GM18870 (cell line): ENCODE measurements around the gene RTL5.
"Not testable (repeated sequence)": the region's sequence is repeated elsewhere in the genome, so short reads cannot be mapped to it uniquely, and the experiment has no call there.

Experiments used
- ATAC-seq: cut with Tn5 transposase; IDR thresholded peaks from one replicate; pipeline ENCODE4 v1.9.1; 2021; ENCODE audit warnings: moderate library complexity; ENCODE audit not compliant: unreplicated experiment

Gene RTL5

GRCh38 chrX:72131317-72132294 lies at the start of gene RTL5:
Gene RTL5 (minus strand): TSS chrX:72131915.
- ATAC-seq, result peak; percentile 83

DNA sequence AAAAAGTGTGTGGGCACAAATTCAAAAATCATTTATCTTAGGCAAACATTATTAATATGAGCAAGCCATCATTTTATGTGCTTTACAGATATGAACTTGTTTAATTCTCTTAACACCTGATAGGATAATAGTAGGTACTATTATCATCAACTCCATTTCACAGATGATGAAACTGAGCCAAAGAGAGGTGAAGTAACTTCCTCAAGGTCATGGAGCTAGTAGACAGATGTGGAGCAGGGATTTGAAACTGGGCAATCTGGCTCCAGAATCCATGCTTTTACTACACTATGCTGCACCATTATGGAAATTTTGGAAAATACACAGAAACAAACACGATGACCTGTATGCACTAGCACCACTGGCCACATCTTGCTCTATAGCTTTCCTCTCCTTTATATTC lies 48.8 kb upstream of the RTL5 start:
- ATAC-seq, result peak; percentile 3

DNA sequence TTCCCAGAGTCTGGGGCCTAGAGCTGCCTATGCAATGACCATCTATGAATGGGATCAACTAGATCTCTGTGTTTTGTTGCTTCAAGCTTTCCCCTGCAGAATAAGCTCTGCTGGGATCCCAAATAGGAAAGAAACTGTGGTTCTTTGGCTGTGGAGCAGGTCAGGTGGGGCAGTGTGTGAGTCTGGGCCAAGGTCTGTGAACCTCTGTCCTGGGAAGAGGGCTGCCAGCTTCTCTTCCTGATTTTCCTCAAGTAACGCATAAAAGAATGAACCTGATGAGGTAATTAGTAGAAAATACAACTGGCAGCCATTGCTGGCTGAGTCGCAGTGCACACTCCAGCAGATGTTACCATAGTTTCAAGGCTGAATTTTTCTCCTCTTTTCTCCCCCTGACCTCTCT lies 45.3 kb upstream of the RTL5 start:
- no peak for ATAC-seq

GRCh38 chrX:72176289-72176688 lies 44.6 kb upstream of the RTL5 start:
- not testable (repeated sequence) for ATAC-seq

DNA sequence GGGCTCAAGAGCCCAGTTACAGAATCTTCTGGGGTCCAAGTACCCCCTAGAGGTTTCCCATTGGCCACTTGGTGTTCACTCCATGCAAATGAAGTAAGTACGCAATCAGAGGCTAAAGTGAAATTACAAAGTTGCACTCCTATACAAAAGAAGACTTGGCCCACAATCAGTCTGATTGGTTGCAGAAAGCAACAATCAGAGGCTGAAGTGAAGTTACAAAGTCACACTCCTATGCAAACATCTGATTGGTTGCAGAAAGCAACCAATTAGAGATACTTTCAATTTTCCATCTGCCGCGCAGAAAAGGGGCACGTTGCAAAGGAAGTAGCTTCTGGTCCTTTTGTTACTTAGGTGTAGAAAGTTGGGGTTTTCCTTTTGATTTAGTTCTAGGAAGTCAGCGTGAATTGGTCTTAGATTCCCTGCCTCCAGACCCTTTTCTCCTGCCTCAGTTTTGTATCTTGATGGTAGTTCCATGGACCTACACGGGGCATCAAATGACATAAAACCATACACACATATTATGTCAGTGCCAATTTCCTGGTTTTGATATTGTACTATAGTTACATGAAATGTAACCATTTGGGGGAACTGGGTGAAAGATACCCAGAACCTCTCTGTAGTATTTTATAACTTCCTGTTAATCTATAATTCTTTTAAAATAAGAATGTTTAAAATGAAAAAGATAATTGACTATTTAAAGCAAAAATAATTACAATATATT lies 37.5 kb upstream of the RTL5 start:
- no peak for ATAC-seq

- ATAC-seq, result no peak
Observed at GRCh38 chrX:72165551-72165950, 33.8 kb upstream of the RTL5 start.

- ATAC-seq, result no peak
Observed at GRCh38 chrX:72159769-72160168, 28.1 kb upstream of the RTL5 start.

DNA sequence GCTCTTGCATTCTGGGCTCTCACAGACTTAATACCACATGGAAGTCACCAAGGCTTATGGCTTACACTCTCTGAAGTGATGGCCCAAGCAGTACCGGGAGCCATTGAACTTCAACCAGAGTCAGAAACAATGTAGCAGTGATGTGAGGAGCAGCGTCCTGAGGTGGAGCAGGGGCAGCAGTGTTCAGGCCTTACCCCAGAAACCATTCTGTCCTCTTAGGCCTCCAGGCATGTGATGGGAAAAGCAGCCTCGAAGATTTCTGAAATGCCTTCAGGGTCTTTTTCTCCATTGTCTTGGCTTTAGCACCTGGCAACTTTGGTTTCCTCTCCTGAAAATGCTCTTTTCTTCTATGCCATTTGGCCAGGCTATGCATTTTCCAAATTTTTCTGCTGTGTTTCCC lies 27.1 kb upstream of the RTL5 start:
- no peak for ATAC-seq

GRCh38 chrX:72146527-72146926 lies 14.8 kb upstream of the RTL5 start:
- no peak for ATAC-seq

DNA sequence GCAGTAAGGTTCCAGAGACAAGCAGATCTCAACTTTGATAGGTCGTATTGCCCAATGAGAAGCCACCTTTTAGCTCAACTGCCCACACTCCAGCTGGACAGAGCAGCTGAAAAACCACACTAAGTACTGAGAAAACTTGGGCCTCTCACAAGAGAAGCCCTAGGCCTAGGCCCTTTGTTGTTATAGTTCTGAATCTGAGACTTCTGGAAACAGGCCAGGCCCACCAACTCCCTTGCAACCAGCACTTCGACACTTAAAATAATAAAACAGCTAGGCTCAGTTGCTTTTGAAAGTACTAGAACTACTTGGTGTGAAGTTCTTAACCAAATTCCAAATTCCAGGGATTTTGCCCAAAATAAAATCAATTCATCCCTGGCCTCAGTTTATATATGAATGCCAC lies 13.5 kb upstream of the RTL5 start:
- ATAC-seq, result no peak

- ATAC-seq, result no peak
Observed at GRCh38 chrX:72143609-72143907, 11.8 kb upstream of the RTL5 start.

- ATAC-seq, result no peak
Observed at GRCh38 chrX:72142794-72143608, 11.3 kb upstream of the RTL5 start.

GRCh38 chrX:72142094-72142793 lies 10.5 kb upstream of the RTL5 start:
- ATAC-seq, result no peak

GRCh38 chrX:72141372-72142004 lies 9.8 kb upstream of the RTL5 start:
- peak; percentile 52 for ATAC-seq

DNA sequence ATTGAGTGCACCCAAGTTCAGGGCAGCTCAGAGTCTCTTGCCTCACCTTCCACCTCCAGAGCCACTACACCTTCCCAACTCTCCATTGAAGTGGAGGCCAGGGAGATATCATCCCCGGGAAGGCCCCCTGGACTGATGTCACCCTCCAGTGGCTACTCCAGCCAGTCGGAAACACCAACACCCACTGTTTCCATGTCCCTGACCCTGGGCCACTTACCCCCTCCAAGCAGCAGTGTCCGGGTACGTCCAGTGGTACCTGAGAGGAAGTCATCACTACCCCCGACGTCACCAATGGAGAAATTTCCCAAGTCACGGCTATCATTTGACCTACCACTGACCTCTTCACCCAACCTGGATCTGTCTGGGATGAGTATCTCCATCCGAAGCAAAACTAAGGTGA lies 7.8 kb upstream of the RTL5 start:
- no peak for ATAC-seq

DNA sequence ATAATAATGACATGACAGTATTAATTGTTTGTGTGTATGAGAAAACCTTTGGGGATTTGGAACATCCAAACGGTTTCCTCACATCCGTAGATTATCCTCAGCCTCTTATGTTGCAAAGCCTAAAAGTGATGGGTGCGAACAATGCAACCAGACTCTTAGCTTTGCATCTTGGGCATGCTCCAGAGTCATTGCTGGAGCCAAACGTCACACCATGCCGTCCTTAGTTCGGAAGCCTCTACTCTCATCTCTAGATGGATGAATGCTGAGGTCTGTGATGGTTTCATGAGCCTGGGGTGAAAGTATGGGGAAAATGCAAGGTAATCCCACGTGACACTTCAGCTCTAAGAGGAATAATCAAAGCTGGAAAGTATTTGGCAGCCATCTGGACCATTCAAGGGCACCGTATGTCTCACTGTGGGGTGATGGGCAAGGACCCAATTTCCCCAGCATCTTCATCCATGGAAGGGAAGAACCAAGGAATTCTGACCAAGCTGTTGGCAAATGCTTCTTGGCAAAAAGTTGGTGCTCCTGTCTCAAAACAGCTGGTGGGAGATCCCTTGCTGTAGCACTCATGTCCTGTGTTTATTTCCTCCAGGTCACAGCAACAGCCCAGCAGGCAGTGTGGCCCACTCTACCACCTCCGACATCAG lies 6.3 kb upstream of the RTL5 start:
- ATAC-seq, result no peak

DNA sequence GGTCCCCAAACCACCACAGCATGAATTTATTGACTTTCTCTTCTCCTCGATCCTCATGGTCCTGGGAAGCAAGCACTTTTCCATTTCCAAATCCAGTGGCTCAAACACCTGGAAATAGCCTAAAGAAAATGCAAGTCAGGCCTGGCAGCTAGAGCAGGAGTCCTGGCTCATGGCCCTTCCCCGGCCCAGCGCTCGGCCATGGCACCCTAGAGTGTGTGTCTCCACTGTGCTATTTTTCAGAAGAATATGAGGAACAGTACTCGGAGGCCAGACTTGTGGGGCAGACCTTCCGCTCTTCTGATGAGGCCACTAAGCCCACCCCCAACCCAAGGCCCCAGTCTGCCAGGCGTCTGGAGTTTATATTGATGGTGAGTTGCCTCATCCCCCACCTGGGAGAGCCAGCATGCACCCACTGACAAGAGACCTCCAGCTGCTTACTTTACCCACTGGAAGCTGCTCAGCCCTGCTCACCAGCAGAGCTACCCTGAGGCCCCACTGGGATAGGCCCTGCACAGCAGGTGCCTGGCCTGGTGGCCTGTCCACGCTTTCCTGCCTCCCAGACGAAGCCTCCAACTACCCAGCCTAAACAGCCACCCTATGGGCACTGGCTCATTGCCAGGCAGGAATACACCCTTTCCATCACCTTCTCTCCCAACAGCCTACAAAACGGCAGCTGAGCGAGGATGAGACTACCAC lies 2.3 kb upstream of the RTL5 start:
- no peak for ATAC-seq

- ATAC-seq, result no peak
Observed at GRCh38 chrX:72132456-72132855, 741 bp upstream of the RTL5 start.

DNA sequence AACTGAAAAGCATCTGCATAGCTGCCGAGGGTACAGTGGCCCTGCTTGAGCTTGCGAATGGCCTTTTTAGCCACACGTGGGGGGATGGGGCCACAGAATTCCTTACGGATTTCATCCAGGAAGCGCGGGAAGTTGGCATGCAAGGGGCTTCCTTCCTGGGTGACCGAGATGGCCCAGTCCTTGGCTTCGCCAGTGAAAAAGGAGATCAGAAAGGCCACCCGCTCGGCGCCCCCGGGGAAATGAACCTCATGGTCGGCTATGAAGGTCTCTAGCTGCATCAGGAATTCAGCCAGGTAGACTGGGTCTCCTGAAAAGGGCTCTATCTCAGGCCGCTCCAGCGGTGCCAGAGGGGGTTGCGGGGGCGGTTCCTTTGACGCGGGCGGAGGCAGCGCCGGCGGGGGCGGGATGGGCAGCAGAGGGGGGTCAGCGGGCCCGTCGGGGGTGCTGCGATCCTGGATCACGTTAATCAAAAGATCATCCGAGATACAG lies 909 bp downstream of the RTL5 start:
- ATAC-seq, result no peak
